Activated naive CD8-positive, alpha-beta T cell (primary cell): ENCODE data around the gene MTMR3.
"Not testable (repeated sequence)": the region's sequence is repeated elsewhere in the genome, so short reads cannot be mapped to it uniquely, and the experiment has no call there.

Experiments used
- H3K27ac Mint-ChIP-seq: one replicate; pipeline ENCODE4 v1.8.0; 2021; ENCODE audit warnings: mixed read lengths
- H3K27me3 Mint-ChIP-seq: one replicate; pipeline ENCODE4 v1.8.0; 2021; ENCODE audit warnings: mixed read lengths
- H3K36me3 Mint-ChIP-seq: one replicate; pipeline ENCODE4 v1.8.0; 2021; ENCODE audit warnings: mixed read lengths
- H3K4me1 Mint-ChIP-seq: one replicate; pipeline ENCODE4 v1.8.0; 2021; ENCODE audit warnings: low read depth, mixed read lengths
- H3K4me3 Mint-ChIP-seq: one replicate; pipeline ENCODE4 v1.8.0; 2021; ENCODE audit warnings: mild to moderate bottlenecking, mixed read lengths
- H3K9me3 Mint-ChIP-seq: one replicate; pipeline ENCODE4 v1.8.0; 2021; ENCODE audit warnings: low read depth, mixed read lengths

Gene MTMR3

DNA sequence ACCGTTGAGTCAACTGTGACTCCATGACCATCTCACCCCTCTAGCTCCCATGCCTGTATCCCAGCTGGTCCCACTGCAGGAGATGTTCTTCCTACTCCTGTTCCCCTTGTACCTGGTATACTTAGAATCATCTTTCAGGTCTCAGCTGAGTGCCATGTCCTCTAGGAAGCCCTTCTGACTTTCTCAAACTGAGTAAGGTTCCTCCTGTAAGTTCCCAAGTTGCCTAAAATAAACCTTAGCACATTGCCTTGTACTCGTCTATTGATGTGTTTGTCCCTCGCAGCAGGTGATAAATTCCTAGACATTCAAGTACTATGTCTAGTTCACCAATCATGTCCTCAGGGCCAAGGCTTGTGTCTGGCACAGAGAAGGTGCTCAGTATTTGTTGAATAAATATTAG lies 26.5 kb upstream of the MTMR3 start:
- Mint-ChIP-seq H3K36me3 (no peaks in the 10 kb centered on the region), H3K9me3 (no peaks in the 10 kb centered on the region), H3K4me3 (no peak overlapping the region), H3K27ac (no peak overlapping the region), H3K27me3 (no peaks in the 10 kb centered on the region), H3K4me1 (no peaks in the 10 kb centered on the region)

DNA sequence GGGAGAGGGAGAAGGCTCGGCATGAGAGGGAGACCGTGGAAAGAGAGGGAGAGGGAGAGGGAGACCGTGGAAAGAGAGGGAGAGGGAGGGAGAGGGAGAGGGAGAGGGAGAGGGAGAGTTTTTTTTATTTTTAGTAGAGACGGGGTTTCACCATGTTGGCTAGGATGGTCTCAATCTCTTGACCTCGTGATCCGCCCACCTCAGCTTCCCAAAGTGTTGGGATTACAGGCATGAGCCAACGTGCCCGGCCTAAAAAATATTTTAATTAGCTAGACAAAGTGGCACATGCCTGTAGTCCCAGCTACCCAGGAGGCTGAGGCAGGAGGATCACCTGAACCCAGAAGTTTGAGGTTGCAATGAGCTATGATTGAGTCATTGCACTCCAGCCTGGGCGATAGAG lies 23.9 kb upstream of the MTMR3 start:
- H3K27me3 Mint-ChIP-seq, H3K27ac Mint-ChIP-seq, H3K36me3 Mint-ChIP-seq, H3K4me3 Mint-ChIP-seq, H3K9me3 Mint-ChIP-seq, H3K4me1 Mint-ChIP-seq: not testable (repeated sequence)

DNA sequence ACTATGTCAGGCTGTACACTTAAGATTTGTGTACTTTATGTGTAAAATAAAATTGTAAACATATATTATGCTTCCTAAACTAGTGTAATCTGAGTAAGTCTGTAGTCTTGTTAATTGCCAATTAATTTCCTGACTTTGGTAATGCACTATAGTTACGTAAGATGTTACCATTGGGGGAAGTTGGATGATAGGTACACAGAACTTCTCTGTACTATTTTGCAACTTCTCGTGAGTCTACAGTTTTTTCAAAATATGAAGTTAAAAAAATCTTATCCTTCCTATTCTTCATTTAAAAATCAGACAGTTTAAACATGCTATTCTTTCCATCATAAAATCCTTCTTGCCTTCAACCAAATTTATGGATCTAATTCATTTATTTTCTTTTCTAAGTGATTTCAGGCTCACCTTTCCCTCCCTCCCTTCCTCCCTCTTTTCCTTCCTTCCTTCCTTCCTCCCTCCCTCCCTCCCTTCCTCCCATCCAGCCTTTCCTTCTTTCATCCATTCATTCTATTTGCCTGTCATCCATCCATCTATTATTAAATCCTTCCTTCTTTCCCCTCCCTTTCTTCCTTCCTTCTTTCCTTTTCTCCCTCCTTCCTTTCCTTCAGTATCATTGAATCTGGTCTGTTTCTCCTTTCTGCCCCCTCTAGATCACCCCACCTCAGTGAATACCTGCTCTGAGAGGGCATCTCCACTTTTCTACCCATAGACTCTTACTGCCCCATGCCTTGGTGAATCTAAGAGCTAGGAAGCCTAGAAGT lies 22.8 kb upstream of the MTMR3 start:
- Mint-ChIP-seq H3K4me1 (no peaks in the 10 kb centered on the region), H3K27me3 (no peaks in the 10 kb centered on the region), H3K27ac (no peak overlapping the region), H3K4me3 (no peak overlapping the region), H3K36me3 (no peaks in the 10 kb centered on the region), H3K9me3 (no peaks in the 10 kb centered on the region)

DNA sequence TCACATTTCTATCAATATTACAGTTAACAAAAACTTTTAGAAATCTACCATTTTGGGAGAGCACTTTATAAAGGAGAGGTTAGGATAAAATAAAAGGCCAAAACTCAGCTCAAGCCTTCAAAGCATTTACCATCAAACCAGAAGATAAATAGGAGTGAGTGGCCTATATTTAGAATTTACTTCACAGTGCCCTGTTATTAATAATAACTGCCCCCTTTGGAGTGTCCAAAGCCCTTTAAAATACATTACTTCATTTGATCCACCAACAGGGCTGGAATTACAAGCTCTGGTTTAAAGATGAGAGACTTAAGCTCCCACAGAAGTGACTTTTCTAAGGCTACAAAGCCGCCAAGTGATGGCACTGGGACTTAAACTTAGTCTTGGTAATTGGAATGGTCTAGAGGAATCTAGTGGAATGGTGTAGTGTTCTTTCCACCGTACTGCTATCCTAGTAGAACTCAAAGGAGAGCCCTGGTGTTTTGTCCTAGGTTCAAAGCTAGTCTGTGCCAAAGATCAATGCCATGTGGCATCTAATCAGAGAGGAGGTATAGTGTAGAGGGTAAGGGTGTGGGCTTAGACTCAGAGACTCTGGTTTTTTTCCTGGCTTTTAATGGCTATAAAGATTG lies 21.2 kb upstream of the MTMR3 start:
- H3K36me3 Mint-ChIP-seq = no peaks in the 10 kb centered on the region
- H3K9me3 Mint-ChIP-seq = no peaks in the 10 kb centered on the region
- H3K4me3 Mint-ChIP-seq = no peak overlapping the region
- H3K27ac Mint-ChIP-seq = no peak overlapping the region
- no peaks in the 10 kb centered on the region for H3K27me3 Mint-ChIP-seq
- no peaks in the 10 kb centered on the region for H3K4me1 Mint-ChIP-seq

DNA sequence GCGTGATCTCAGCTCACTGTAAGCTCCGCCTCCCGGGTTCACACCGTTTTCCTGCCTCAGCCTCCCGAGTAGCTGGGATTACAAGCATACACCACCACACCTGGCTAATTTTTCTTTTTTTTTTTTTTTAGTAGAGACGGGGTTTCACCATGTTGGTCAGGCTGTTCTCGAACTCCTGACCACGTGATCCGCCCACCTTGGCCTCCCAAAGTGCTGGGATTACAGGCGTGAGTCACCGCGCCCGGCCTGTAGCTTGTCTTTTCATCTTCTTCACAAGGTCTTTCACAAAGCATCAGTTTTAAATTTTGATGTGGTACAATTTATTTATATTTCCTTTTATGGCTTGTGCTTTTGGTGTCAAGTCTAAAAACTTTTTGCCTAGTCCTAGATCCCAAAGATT lies 17.4 kb upstream of the MTMR3 start:
- not testable (repeated sequence) for H3K9me3 Mint-ChIP-seq, H3K27ac Mint-ChIP-seq, H3K4me1 Mint-ChIP-seq, H3K36me3 Mint-ChIP-seq, H3K4me3 Mint-ChIP-seq, H3K27me3 Mint-ChIP-seq

DNA sequence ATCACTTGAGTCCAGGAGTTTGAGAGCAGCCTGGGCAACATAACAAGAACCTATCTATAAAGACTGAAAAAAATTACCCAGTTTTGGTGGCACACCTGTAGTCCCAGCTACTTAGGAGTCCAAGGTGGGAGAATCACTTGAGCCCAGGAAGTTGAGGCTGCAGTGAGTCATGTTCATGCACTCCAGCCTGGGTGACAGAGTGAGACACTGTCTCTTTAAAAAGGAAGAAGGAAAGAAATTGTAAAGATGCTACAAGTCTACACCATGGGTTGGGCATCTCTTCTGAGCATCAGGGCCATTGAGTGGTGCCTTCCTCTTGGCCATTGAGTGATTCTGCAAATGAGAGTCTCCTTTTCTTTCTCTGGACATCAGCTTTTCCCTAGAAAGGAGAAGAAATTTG lies 15.7 kb upstream of the MTMR3 start:
- H3K9me3 Mint-ChIP-seq = no peaks in the 10 kb centered on the region
- peaks cover 1% of the 10 kb centered on the region for H3K27me3 Mint-ChIP-seq
- no peaks in the 10 kb centered on the region for H3K36me3 Mint-ChIP-seq
- H3K4me1 Mint-ChIP-seq = peaks cover 8% of the 10 kb centered on the region
- no peak overlapping the region for H3K4me3 Mint-ChIP-seq
- no peak overlapping the region for H3K27ac Mint-ChIP-seq

DNA sequence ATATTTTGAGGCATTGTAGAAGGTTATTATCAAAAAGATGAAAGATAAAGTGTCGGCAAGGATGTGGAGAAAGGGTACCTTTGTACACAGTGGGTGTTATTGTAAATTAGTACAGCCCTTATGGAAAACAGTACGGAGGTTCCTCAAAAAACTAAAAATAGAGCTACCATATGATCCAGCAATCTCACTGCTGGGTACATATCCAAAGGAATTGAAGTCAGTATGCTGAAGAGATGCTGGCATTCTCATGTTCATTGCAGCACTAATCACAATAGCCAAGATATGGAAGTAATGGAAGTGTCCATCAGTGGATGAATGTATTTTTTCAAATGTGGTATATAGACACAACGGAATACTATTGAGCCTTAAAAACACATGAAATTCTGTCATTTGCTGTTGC lies 15.1 kb upstream of the MTMR3 start:
- Mint-ChIP-seq H3K27me3 (peaks cover 1% of the 10 kb centered on the region), H3K4me3 (no peak overlapping the region), H3K27ac (no peak overlapping the region), H3K36me3 (no peaks in the 10 kb centered on the region), H3K4me1 (peaks cover 8% of the 10 kb centered on the region), H3K9me3 (no peaks in the 10 kb centered on the region)

DNA sequence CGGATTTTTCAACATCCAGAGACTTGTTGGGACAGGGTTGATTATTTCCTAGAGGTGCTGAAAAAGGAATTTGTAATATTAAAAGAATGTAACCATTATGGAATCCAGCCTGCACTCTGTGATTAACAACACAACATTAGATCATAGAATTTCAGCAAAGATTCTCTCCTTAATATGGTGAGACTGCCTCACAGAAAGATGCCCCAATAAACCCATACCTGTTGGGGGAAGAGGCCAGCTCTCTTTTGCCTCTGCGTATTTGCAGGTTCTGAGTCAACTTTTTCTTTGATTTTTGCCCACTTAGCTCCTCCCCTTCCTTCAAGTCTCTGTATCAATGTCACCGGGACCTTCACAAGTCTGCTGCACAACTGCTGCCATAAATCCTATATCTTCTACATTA lies 12.4 kb upstream of the MTMR3 start:
- no peaks in the 10 kb centered on the region for H3K36me3 Mint-ChIP-seq
- H3K27ac Mint-ChIP-seq = no peak overlapping the region
- H3K27me3 Mint-ChIP-seq = peaks cover 1% of the 10 kb centered on the region
- H3K9me3 Mint-ChIP-seq = no peaks in the 10 kb centered on the region
- H3K4me1 Mint-ChIP-seq = peaks cover 8% of the 10 kb centered on the region
- no peak overlapping the region for H3K4me3 Mint-ChIP-seq

DNA sequence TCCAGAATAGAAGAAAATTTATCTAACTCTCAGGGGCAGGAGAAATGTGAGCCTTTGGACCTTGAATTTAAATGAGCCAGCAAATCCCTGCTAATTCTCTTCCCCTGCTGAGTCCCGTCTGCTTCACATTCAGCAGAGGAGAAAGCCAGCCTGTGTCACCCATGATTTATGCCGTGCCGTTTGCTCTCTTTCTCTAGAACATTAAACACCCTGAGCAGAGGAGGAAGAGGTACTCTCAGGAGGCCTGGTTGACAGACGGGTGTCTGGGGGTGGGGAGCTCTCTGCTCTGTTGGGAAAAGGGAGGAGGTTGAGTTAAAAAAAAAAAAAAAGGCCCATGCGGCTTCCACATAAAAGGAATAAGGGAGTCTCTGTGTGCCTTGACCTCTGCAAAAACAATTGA lies 11.3 kb upstream of the MTMR3 start:
- no peak overlapping the region for H3K27ac Mint-ChIP-seq
- peaks cover 8% of the 10 kb centered on the region for H3K4me1 Mint-ChIP-seq
- no peaks in the 10 kb centered on the region for H3K36me3 Mint-ChIP-seq
- H3K9me3 Mint-ChIP-seq = no peaks in the 10 kb centered on the region
- H3K4me3 Mint-ChIP-seq = no peak overlapping the region
- H3K27me3 Mint-ChIP-seq = peaks cover 1% of the 10 kb centered on the region

DNA sequence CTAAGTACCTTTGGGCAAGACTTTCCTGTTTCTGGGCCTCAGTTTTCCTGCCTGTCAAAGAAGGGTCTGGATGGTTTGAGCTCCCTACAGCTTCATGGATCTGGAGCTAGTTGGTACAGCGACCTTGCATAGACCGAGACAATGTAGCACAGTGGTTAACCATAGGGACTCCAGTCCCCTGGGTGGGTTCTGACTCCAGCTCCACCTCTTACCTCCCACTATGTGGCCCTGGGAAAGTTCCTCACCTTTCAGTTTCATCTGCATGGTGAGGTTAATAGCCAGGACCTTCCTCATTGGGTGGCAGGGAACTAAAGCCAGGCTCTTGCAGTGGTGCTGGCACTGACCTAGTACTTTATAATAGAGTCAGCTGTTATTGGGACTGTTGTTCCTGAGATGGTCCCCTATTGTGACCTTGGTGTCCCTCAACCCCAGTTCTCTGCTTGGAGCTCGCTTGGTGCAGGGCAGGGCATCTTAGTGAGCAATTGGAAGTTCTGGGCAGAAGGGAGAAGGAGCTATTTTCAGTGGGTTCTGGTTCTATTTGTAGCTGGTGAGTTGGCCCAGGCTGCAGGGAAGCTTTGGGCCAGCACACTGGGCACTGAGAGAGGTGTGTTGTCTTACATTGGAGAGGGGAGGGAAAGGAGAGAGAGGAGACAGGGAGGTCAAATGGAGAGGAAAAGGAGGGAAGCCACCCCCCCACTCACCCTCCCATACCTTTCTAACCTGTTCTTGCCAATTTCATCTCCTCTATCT lies 10.7 kb upstream of the MTMR3 start:
- H3K9me3 Mint-ChIP-seq = no peaks in the 10 kb centered on the region
- no peak overlapping the region for H3K27ac Mint-ChIP-seq
- peaks cover 1% of the 10 kb centered on the region for H3K27me3 Mint-ChIP-seq
- H3K4me3 Mint-ChIP-seq = no peak overlapping the region
- no peaks in the 10 kb centered on the region for H3K36me3 Mint-ChIP-seq
- peaks cover 8% of the 10 kb centered on the region for H3K4me1 Mint-ChIP-seq

DNA sequence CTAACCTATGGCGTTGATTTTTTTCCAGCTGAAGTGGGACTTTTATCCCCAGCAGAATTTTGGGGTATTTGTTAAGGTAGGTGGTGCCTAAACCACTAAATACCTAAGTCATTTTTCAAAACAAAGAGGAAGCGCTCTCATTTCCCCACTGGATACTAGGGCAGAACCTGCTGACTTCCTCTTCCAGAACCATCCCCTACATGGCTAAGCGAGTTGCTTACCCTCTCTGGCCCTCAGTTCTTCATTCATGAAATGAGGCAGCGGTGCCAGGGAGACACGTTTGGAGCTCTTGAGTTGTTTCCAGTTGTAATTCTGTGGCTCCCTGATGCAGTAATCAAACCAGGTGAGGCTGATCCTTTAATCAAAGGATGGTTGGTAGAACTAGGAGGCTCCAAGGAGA lies 10.0 kb upstream of the MTMR3 start:
- peaks cover 1% of the 10 kb centered on the region for H3K27me3 Mint-ChIP-seq
- H3K27ac Mint-ChIP-seq = no peak overlapping the region
- H3K9me3 Mint-ChIP-seq = no peaks in the 10 kb centered on the region
- peaks cover 8% of the 10 kb centered on the region for H3K4me1 Mint-ChIP-seq
- no peaks in the 10 kb centered on the region for H3K36me3 Mint-ChIP-seq
- no peak overlapping the region for H3K4me3 Mint-ChIP-seq

DNA sequence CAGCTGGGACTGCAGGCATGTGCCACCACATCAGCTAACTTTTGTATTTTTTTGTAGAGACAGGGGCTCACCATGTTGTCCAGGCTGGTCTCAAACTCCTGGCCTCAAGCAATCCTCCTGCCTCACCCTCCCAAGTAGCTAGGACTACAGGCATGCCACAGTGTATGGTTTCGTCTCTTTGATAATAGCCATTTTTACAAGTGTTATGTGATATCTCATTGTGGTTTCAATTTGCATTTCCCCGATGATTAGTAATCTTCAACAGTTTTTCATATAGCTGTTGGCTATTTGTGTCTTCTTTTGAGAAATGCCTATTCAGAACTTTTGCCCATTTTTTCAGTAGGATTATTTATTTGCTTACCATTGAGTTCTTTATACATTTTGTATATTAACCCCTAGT lies 9.0 kb upstream of the MTMR3 start:
- no peaks in the 10 kb centered on the region for H3K36me3 Mint-ChIP-seq
- H3K27ac Mint-ChIP-seq = no peak overlapping the region
- H3K4me3 Mint-ChIP-seq = no peak overlapping the region
- no peaks in the 10 kb centered on the region for H3K9me3 Mint-ChIP-seq
- H3K27me3 Mint-ChIP-seq = no peaks in the 10 kb centered on the region
- H3K4me1 Mint-ChIP-seq = peaks cover 8% of the 10 kb centered on the region

DNA sequence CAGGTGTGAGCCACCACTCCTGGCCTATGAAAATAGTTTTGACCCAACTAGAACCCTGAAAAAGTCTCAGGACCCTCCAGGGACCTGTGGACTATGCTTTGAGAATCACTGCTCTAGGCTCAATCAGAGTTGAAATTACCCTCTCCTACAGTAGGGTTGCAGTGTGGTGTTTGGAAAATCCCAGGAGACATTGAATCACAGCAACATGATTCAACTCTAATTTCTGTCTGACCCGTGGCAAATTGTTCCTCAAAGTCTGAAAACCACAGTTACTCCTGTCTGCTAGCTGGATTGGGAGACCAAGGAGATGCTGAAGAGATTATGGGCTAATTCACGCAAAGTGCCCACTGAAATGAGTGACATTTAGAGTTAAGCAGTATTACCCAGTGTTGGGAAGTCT lies 5.4 kb upstream of the MTMR3 start:
- Mint-ChIP-seq H3K36me3 (no peaks in the 10 kb centered on the region), H3K9me3 (no peaks in the 10 kb centered on the region), H3K27me3 (peaks cover 2% of the 10 kb centered on the region), H3K4me3 (no peak overlapping the region), H3K4me1 (no peaks in the 10 kb centered on the region), H3K27ac (no peak overlapping the region)

DNA sequence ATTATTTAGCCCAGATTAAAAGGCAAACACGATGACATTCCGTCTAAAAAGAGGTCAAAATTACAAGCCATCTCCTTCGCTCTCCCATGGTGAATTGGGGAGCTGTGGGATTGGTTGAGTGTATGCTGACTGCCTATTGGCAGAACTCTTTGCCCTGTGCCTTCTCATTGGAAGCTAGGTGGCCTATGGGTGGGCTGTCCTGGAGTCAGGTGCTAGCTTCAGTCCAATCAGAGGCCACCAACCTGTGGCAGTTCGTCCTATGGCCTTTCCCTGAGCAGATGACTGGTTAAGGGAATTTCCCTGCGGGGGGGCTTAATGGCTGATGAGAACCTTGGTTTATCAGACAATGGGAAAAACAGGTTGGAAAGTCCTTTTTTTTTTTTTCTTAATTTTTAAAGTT lies 3.2 kb upstream of the MTMR3 start:
- no peak overlapping the region for H3K27ac Mint-ChIP-seq
- no peaks in the 10 kb centered on the region for H3K36me3 Mint-ChIP-seq
- peaks cover 2% of the 10 kb centered on the region for H3K27me3 Mint-ChIP-seq
- no peaks in the 10 kb centered on the region for H3K9me3 Mint-ChIP-seq
- peaks cover 9% of the 10 kb centered on the region for H3K4me1 Mint-ChIP-seq
- H3K4me3 Mint-ChIP-seq = no peak overlapping the region

DNA sequence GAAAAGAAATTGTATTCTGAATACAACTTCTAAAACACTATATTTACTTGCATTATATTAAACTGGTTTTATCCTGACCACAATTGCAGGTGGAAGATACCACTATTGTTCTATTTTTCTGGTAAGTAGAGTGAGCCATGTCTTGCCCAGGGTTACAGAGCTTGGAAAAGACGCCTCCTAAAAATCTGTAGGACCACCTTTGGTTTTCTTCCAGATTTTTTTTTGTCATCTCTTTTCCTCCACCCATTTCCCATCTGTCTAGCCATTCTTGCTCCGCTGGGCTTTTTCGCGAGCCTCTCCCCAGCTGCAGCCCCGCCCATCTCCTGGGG lies 294 bp upstream of the MTMR3 start:
- Mint-ChIP-seq H3K9me3 (no peaks in the 10 kb centered on the region), H3K4me3 (peak overlapping the region; percentile 93), H3K4me1 (peaks cover 9% of the 10 kb centered on the region), H3K27ac (no peak overlapping the region), H3K27me3 (peaks cover 2% of the 10 kb centered on the region), H3K36me3 (no peaks in the 10 kb centered on the region)

DNA sequence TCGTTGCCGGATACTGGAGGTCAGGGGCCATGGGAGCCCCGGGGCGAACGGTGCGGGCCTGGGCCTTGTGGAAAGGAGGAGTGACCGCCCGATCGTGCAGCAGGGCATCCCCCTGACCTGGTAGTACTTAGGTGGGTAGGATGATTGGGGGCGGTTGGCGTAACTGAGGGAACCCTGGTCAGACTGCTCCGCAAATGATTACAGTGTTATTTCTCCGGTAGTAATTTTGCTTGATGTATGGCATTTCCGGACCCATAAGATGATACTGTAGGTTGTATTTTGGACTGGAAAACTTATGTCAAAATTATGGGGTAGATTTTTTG lies 762 bp downstream of the MTMR3 start:
- H3K36me3 Mint-ChIP-seq = no peaks in the 10 kb centered on the region
- H3K27me3 Mint-ChIP-seq = peaks cover 2% of the 10 kb centered on the region
- peaks cover 13% of the 10 kb centered on the region for H3K4me1 Mint-ChIP-seq
- H3K4me3 Mint-ChIP-seq = peak overlapping the region; percentile 93
- H3K9me3 Mint-ChIP-seq = no peaks in the 10 kb centered on the region
- peak overlapping the region; percentile 76 for H3K27ac Mint-ChIP-seq
